Measurements from ENCODE around the gene PCSK9.

- TF ChIP-seq CTCF (conservative IDR thresholded peaks at IDR 0.05 in 1 of 2, IDR thresholded peaks at IDR 0.05 in 1 of 2; ENCODE audit: extremely low read depth in 1 of 2, insufficient read depth in 1 of 2, low read depth in 1 of 2, low read length in 2 of 2): no peak
- TF ChIP-seq EZH2 (IDR thresholded peaks at IDR 0.05; ENCODE audit: borderline replicate concordance, low read length): no peak
Observed at GRCh38 chr1:55001311-55001710, 38.0 kb upstream of the PCSK9 start.
